HG02759 (cell line): ENCODE data around the gene NSUN7.
"Not testable (repeated sequence)": the region's sequence is repeated elsewhere in the genome, so short reads cannot be mapped to it uniquely, and the experiment has no call there.

Experiments
- ATAC-seq: cut with Tn5 transposase; IDR thresholded peaks from one replicate; pipeline ENCODE4 v1.9.1; 2021; ENCODE audit warnings: mild to moderate bottlenecking, moderate library complexity; ENCODE audit not compliant: unreplicated experiment

The NSUN7 gene

GRCh38 chr4:40817157-40817556 lies 67.4 kb downstream of the NSUN7 start:
- not testable (repeated sequence) for ATAC-seq

DNA sequence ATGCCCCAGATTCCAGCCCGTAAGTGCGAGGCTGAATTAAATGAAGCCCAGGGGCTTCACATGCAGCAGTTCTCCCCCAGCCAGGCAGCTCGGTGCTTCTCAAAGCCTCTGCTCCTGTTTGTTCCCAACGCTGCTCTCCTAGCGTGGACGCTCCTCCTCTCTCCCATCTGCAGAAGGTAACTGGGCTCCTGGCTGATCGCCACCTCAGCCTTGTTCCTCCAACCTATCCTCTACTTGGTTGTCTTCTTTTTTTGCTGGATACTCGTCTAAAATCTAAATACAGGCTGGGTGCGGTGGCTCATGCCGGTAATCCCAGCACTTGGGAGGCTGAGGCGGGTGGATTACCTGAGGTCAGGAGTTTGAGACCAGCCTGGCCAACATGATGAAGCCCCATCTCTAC lies 70.3 kb downstream of the NSUN7 start:
- no peak for ATAC-seq

DNA sequence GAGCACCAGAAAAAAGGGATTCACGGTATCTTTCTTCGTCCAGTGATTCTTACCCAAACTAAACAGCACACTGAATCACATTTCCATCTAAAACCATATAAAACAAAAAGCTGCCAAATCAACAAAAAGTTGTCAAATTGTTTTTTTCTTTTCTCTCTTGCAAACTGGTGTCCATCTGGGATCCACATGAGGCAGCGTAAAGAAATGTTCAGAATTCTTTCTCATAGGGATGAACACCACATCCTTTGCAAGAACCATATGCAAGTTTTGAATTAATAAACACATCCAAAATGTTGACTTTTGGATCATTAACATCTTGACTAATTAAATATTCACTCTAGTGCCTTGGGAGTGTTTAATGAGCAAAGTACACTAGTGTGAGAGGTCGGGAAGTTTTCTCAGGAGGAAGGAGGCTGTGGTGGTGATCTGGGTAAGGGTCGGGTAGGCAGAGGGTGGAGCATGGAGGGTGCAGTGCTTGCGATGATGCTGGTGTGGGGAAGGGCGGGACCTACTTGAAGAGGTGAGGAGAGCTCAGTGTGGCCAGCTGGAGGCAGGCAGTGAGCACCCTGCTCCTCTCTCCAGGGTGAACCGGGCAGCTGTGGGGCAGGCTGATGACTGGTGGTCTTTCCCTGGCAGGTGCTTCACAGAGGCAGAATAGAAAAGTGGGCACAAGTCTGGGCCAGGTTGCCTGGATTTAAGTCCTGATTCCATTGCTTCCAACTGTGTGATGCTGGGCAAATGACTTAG lies 72.8 kb downstream of the NSUN7 start:
- ATAC-seq, result no peak

DNA sequence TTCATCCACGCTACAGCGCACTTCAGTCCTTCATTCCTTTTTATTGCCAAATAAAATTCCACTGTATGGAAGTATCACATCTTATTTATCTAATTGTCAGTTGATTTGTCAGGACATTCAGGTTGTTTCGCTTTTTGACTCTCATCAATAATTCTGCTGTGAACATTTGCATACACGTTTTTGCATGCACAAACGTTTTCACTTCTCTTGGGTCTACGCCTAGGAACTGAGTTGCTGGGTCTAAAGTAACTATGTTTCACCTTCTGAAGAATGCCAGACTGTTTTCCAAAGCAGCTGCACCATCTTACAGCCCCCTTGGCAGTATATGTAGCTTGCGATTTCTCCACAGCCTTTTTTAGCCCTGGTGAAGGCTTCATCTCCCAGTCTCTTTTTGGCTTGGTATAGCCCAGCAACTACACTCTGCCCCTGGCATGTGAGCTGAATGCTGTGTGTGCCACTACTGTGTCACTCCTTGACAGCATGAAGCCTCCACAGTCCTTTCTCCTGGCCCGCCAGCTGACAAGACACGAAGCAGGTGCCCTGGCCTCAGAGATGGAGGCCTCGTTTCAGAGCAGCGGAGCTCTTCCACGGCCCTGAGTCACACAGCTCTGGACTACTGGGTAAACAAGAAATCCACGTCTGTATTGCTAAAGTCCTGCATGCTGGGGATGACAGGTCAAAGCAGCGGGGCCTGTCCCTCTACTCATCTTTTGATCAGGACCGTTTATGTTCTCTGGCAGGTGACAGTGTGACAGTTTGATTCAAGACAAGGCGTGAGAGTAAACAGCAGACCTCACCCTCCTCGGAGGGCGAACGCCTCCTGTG lies 75.5 kb downstream of the NSUN7 start:
- ATAC-seq, result no peak

DNA sequence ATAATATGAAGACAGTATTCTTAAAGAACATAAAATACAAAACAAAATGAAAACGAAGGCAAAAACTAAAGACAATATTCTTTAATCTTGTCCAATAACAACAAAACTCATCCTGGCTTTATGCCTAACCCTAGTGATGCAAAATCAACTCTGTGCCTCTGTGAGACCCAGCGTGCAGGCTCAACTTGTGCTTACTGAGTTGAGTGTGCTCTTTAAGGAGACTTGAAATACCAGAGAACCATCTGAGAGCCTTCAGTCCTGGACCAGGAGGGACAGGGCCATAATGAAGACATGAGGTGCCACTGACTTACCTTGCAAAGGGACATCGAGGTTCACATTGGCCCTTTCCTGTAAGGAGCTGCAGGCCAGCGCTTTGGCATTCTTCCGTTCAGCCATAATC lies 77.1 kb downstream of the NSUN7 start:
- no peak for ATAC-seq

DNA sequence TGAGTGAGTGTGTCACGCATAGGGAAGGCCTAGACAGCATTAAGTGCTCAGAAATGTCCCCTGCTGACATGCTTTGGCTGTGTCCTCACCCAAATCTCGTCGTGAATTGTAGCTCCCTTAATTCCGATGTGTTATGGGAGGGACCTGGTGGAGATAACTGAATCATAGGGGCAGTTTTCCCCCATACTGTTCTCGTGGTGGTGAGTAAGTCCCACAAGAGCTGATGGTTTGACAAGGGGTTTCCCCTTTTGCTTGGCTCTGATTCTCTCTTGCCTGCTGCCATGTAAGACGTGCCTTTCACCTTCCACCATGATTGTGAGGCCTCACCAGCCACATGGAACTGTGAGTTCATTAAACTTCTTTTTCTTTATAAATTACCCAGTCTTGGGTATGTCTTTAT lies 78.0 kb downstream of the NSUN7 start:
- no peak for ATAC-seq

- ATAC-seq, result no peak
These were observed 78.9 kb downstream of the NSUN7 start for GRCh38 chr4:40828661-40829060.

GRCh38 chr4:40829586-40829985 lies 79.8 kb downstream of the NSUN7 start:
- no peak for ATAC-seq

DNA sequence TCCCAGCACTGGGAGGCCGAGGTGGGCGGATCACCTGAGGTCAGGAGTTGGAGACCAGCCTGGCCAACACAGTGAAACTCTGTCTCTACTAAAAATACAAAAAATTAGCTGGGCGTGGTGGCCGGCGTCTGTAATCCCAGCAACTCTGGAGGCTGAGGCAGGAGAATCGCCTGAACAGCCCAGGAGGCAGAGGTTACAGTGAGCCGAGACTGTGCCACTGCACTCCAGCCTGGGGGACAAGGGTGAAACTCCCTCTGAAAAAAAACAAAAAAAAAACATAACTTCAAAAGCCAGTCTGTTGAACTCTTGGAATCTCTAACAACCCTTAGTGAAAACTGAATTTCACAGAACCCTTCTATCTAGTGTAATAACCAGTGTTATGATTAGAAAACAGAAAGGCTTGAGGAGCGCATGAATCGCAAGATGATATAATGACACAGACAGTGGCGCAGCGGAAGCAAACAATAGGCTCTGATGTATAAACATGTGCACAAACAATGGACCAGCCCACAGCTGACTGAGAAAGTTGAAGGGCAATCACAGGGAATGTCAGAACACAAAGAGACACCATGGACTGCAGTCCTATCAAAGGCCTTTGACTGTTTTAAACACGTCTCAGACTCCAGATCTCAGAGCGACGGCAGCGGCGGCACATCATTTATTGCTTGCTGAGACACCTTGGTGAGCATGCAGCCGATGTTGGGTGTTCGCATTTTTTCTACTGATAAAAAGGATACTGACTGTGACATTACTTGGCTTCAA lies 81.6 kb downstream of the NSUN7 start:
- no peak for ATAC-seq

DNA sequence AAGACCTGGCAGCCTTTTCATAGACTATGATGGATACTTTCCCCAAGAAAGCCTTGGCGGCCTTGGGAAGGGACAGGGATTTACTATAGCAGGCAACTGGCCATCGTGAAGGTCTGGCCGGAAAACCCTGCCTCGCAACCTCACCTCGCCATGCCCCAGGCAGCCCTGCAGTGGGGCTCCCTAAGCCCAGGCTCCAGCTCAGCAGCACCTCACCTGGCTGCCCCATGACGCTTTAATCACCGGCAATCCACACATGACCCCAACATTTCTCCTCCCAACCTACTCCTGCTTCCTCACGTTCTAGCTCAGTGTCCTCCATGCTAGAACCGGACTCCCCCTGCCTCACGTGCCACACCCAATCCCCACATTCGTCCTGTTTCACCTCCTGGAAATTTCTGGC lies 82.4 kb downstream of the NSUN7 start:
- ATAC-seq, result no peak

GRCh38 chr4:40833212-40833611 lies 83.5 kb downstream of the NSUN7 start:
- ATAC-seq, result no peak

DNA sequence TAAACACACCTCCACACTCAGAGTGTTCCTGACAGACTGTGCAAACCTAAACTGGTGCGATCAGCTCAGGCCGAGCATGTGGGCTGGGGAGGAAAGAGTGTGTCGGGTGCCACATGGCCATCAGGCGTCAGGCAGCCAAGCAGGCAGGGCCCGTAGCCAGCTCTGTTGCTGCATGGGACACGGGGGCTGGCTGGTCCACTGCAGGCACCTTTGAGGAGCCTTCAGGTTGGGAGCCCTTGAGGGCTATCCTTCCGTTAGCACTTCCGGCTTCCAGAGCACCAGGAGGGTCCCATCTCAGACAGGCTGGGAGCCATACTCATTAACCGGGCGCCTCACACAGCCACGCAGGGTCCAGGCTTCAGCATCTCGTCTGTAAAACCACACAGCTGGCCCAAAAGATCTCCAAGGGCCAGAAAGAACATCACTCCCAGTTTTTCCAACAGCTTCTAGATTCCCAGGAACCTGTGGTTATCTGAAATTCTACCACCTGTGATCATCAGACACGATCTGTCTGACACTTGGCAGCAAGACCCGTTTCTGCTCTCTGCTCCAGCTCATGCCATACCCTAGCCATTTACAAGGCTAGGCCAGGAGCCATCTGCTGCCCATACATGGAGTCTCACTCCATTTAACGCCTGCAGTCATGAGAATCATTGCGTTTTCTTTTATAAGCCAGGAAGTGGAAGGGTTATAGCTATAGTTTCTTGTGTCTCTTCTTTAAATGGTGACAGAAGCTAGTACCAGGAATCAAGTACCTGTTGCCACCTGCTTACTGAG lies 87.5 kb downstream of the NSUN7 start:
- ATAC-seq, result no peak

GRCh38 chr4:40838742-40839141 lies 89.0 kb downstream of the NSUN7 start:
- no peak for ATAC-seq

DNA sequence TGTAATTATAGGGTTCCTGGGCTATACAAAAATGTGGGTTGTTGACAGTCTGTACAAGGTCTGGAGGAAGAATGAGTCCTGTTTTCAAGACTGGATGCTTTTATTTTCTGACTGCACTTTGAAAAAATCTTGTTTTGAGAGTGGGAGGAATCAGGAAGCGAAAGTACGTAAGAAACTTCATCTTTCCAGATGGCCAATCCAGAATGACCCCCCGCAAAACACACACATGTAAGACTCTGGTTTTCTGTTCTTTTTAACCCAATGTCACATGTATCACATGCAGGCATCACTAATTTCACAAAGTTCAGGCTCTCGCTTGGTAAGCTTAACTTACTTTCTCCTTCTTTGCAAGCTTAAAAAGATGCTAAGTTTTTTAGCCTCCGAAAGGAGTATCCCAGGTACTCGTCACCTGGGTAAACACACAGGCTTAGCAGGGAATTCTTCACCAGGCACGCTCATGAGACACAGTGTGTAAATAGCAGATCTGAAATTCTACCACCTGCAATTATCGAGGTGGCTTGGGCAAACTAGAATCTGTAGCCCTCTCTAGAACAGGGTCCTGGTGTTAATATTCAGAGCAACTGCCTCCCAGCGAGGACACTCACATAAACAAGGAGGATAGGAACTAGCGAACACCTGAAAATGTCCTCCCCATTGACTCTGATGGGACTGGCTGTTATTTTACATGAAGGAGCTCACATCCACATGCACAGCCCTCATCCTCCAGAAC lies 90.7 kb downstream of the NSUN7 start:
- ATAC-seq, result peak; percentile 37

DNA sequence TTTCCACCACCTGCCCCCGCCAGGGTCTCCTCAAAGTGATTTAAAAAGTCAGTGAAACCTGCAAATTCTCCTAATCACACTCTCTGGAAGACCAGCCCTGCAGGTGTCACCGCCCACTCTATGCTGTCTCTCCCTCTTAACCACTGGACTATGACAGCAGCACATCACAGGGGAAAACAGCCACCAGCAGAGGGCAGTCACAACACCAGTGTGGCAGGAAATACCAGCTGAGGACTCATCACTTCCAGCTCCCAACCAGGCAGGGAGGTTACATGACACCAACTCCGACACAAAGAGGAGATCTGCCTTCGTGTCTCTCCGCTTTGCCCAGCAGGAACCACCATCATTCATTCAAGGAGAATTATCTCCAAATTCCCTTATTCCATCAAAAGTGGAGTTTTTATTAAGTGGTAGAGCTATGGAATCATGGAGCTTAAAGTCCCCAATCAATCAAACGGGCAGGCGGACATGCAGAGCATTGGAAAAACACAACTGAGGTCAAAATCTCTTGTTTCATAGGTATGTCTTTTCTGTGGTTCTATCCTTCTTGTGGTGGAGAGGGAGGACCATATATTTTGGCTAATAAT lies 91.3 kb downstream of the NSUN7 start:
- peak; percentile 78 for ATAC-seq

- no peak for ATAC-seq
These were observed 92.6 kb downstream of the NSUN7 start for GRCh38 chr4:40842318-40842717.

DNA sequence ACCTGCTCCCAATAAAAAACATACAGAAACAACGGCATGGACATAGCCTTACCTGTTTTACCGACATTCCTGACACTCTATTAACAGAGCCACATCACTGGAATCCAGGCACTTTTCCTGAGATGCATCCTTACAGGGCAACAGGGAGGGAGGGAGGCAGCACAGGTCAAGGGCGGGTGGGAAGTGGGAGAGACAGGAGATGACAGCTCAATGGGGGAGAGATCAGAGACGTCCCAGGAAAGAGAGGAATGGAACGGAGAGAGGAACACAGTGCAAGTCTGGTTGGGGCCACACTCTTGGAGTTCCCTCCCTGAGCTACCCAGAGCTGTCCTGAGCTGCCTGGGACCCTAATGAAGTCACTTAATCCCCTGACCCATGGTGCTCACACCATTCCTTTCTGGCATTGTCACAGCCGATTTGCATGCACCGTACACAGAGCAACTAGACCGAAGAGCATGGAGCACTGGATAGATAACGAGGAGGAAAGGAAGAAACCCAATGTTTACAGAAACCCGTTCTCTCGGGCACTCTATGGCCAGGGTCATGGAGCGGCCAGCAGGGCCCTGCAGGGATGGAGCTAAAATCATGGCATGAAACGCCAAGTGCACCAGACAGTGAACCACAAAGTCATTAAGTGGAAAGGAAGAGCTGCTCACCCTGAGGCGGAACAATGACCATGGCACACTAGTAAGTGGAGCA lies 93.1 kb downstream of the NSUN7 start:
- ATAC-seq, result no peak

GRCh38 chr4:40843696-40844095 lies 93.9 kb downstream of the NSUN7 start:
- ATAC-seq, result no peak

- no peak for ATAC-seq
These were observed 94.5 kb downstream of the NSUN7 start for GRCh38 chr4:40844261-40844660.
